WTC11 (cell line): ENCODE data around the gene DDAH2. TPM values are rescaled to one million over a fixed set of nuclear protein-coding genes. Genes with fewer than 3 reads are reported as not detected.

ENCODE experiments used
- ATAC-seq: fragments of 200-7000 bp; cut with Tn5 transposase; 2 replicates; pipeline ENCODE4 v1.10.0; 2021; ENCODE audit warnings: mild to moderate bottlenecking, moderate library complexity
- CTCF ChIA-PET: fragments of 300-600 bp; sonication (Branson Sonifier 250); formaldehyde crosslinking; loops from one replicate; lab custom pipeline; 2021; ENCODE audit warnings: antibody characterized with exemption; lab: Charles Lee
- POLR2A ChIA-PET: fragments of 350-600 bp; sonication (Branson Sonifier 250); formaldehyde crosslinking; loops from one replicate; lab custom pipeline; 2021; ENCODE audit warnings: antibody characterized with exemption; lab: Charles Lee
- DNase-seq: peaks from one replicate; pipeline ENCODE4 v3.0.0; 2021; ENCODE audit warnings: low spot score
- H3K27ac Mint-ChIP-seq: 2 replicates; pipeline ENCODE4 v1.8.0; 2021; ENCODE audit warnings: mixed read lengths
- H3K27me3 Mint-ChIP-seq: 2 replicates; pipeline ENCODE4 v1.8.0; 2021; ENCODE audit warnings: low read depth, mild to moderate bottlenecking, moderate library complexity, mixed read lengths
- H3K36me3 Mint-ChIP-seq: 2 replicates; pipeline ENCODE4 v1.8.0; 2021; ENCODE audit warnings: mixed read lengths
- H3K4me1 Mint-ChIP-seq: 2 replicates; pipeline ENCODE4 v1.8.0; 2022; ENCODE audit warnings: mixed read lengths
- H3K4me3 Mint-ChIP-seq: 2 replicates; pipeline ENCODE4 v1.8.0; 2021; ENCODE audit warnings: mild to moderate bottlenecking, moderate library complexity, mixed read lengths
- H3K9me3 Mint-ChIP-seq: 2 replicates; pipeline ENCODE4 v1.8.0; 2021; ENCODE audit warnings: mixed read lengths
- CBFB ChIP-seq: sonication (generic); formaldehyde crosslinking; IDR thresholded peaks from 2 replicates; pipeline ENCODE4 v1.8.1; 2022; ENCODE audit warnings: mild to moderate bottlenecking, low read depth, missing genetic modification reagents
- CREB1 ChIP-seq: sonication (generic); formaldehyde crosslinking; IDR thresholded peaks from 2 replicates; pipeline ENCODE4 v1.8.0; 2023; ENCODE audit warnings: mild to moderate bottlenecking, missing genetic modification reagents
- CREM ChIP-seq: sonication (generic); formaldehyde crosslinking; IDR thresholded peaks from 2 replicates; pipeline ENCODE4 v1.8.1; 2022; ENCODE audit warnings: mild to moderate bottlenecking, missing genetic modification reagents, moderate library complexity
- FOXJ3 ChIP-seq: sonication (generic); formaldehyde crosslinking; IDR thresholded peaks from 2 replicates; pipeline ENCODE4 v1.9.0; 2021; ENCODE audit warnings: missing genetic modification reagents, mild to moderate bottlenecking, borderline replicate concordance
- GABPB1 ChIP-seq: sonication (generic); formaldehyde crosslinking; IDR thresholded peaks from 2 replicates; pipeline ENCODE4 v1.8.1; 2023; ENCODE audit warnings: mild to moderate bottlenecking, missing genetic modification reagents
- NFE2L1 ChIP-seq: sonication (generic); formaldehyde crosslinking; IDR thresholded peaks from 2 replicates; pipeline ENCODE4 v1.8.1; 2023; ENCODE audit warnings: missing genetic modification reagents
- SP1 ChIP-seq: sonication (generic); formaldehyde crosslinking; conservative IDR thresholded peaks from 2 replicates; pipeline ENCODE4 v1.8.1; 2022; ENCODE audit warnings: missing genetic modification reagents
- TP53 ChIP-seq: sonication (generic); formaldehyde crosslinking; IDR thresholded peaks from 2 replicates; pipeline ENCODE4 v1.8.1; 2023; ENCODE audit warnings: mild to moderate bottlenecking, missing genetic modification reagents
- ZNF121 ChIP-seq: sonication (generic); formaldehyde crosslinking; IDR thresholded peaks from 2 replicates; pipeline ENCODE4 v1.8.0; 2023; ENCODE audit warnings: missing genetic modification reagents
- total RNA-seq: library from RNA; stranded (reverse); gene quantifications from 3 replicates; pipeline ENCODE4 v1.2.3, GENCODE V29; 2021
- TF ChIP-seq, protein P1 (sequence below): sonication (generic); formaldehyde crosslinking; IDR thresholded peaks from 2 replicates; pipeline ENCODE4 v1.8.1; 2022; ENCODE audit warnings: mild to moderate bottlenecking, missing genetic modification reagents, moderate library complexity, borderline replicate concordance
- TF ChIP-seq, protein P2 (sequence below): sonication (generic); formaldehyde crosslinking; IDR thresholded peaks from 2 replicates; pipeline ENCODE4 v1.8.1; 2023; ENCODE audit warnings: mild to moderate bottlenecking, missing genetic modification reagents, moderate library complexity
- TF ChIP-seq, protein P3 (sequence below): sonication (generic); formaldehyde crosslinking; IDR thresholded peaks from 2 replicates; pipeline ENCODE4 v1.8.0; 2023; ENCODE audit warnings: mild to moderate bottlenecking, missing genetic modification reagents
- TF ChIP-seq, protein P4 (sequence below): sonication (generic); formaldehyde crosslinking; IDR thresholded peaks from 2 replicates; pipeline ENCODE4 v1.8.1; 2022; ENCODE audit warnings: low read depth, missing genetic modification reagents, borderline replicate concordance
- TF ChIP-seq, protein P5 (sequence below): sonication (generic); formaldehyde crosslinking; IDR thresholded peaks from 2 replicates; pipeline ENCODE4 v1.8.1; 2022; ENCODE audit warnings: low read depth, mild to moderate bottlenecking, moderate library complexity, missing genetic modification reagents, borderline replicate concordance
- TF ChIP-seq, protein P6 (sequence below): sonication (generic); formaldehyde crosslinking; IDR thresholded peaks from 2 replicates; pipeline ENCODE4 v1.8.1; 2023; ENCODE audit warnings: mild to moderate bottlenecking, missing genetic modification reagents, moderate library complexity
- TF ChIP-seq, protein P7 (sequence below): fragments of 250-450 bp; sonication (Bioruptor Pico); IDR thresholded peaks from 2 replicates; pipeline ENCODE4 v1.9.0; 2021; ENCODE audit warnings: mild to moderate bottlenecking

The DDAH2 gene
- total RNA-seq, 1 experiment from 2014 or later = 67.3 TPM

DNA sequence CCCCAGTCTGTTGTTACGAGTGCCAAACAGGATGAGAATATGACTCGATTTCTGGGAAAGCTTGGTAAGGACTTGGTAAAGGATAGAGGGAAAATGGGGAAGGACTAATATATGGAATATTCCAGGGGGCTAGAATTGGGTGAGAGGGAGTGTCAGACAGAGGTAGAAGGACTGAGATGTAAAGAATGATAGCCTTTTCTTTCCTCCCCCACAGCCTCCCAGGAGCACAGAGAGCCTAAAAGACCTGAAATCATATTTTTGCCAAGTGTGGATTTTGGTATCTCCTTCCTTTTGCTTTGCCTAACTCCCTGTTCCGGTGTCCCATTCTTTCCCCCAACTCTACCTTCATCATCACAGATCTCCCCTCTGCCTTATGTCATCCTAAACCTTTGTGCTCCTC is 13.8 kb upstream of the DDAH2 start:
- Mint-ChIP-seq H3K27ac (no peak overlapping the region), H3K27me3 (no peaks in the 10 kb centered on the region; the same call in 1 of the 2 replicates), H3K9me3 (no peaks in the 10 kb centered on the region)
- TF ChIP-seq GABPB1 (CRISPR knock-in tag) (no peak), CBFB (CRISPR knock-in tag) (no peak), NFE2L1 (CRISPR knock-in tag) (no peak), SP1 (CRISPR knock-in tag) (no peak), CREB1 (no peak), TP53 (CRISPR knock-in tag) (no peak), CREM (CRISPR knock-in tag) (no peak), FOXJ3 (no peak)
- TF ChIP-seq, protein P1, sequence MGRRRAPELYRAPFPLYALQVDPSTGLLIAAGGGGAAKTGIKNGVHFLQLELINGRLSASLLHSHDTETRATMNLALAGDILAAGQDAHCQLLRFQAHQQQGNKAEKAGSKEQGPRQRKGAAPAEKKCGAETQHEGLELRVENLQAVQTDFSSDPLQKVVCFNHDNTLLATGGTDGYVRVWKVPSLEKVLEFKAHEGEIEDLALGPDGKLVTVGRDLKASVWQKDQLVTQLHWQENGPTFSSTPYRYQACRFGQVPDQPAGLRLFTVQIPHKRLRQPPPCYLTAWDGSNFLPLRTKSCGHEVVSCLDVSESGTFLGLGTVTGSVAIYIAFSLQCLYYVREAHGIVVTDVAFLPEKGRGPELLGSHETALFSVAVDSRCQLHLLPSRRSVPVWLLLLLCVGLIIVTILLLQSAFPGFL (CRISPR knock-in tag) = no peak
- TF ChIP-seq, protein P2, sequence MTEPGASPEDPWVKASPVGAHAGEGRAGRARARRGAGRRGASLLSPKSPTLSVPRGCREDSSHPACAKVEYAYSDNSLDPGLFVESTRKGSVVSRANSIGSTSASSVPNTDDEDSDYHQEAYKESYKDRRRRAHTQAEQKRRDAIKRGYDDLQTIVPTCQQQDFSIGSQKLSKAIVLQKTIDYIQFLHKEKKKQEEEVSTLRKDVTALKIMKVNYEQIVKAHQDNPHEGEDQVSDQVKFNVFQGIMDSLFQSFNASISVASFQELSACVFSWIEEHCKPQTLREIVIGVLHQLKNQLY (CRISPR knock-in tag) = no peak
- TF ChIP-seq, protein P3, sequence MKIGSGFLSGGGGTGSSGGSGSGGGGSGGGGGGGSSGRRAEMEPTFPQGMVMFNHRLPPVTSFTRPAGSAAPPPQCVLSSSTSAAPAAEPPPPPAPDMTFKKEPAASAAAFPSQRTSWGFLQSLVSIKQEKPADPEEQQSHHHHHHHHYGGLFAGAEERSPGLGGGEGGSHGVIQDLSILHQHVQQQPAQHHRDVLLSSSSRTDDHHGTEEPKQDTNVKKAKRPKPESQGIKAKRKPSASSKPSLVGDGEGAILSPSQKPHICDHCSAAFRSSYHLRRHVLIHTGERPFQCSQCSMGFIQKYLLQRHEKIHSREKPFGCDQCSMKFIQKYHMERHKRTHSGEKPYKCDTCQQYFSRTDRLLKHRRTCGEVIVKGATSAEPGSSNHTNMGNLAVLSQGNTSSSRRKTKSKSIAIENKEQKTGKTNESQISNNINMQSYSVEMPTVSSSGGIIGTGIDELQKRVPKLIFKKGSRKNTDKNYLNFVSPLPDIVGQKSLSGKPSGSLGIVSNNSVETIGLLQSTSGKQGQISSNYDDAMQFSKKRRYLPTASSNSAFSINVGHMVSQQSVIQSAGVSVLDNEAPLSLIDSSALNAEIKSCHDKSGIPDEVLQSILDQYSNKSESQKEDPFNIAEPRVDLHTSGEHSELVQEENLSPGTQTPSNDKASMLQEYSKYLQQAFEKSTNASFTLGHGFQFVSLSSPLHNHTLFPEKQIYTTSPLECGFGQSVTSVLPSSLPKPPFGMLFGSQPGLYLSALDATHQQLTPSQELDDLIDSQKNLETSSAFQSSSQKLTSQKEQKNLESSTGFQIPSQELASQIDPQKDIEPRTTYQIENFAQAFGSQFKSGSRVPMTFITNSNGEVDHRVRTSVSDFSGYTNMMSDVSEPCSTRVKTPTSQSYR = no peak
- TF ChIP-seq, protein P4, sequence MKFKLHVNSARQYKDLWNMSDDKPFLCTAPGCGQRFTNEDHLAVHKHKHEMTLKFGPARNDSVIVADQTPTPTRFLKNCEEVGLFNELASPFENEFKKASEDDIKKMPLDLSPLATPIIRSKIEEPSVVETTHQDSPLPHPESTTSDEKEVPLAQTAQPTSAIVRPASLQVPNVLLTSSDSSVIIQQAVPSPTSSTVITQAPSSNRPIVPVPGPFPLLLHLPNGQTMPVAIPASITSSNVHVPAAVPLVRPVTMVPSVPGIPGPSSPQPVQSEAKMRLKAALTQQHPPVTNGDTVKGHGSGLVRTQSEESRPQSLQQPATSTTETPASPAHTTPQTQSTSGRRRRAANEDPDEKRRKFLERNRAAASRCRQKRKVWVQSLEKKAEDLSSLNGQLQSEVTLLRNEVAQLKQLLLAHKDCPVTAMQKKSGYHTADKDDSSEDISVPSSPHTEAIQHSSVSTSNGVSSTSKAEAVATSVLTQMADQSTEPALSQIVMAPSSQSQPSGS (CRISPR knock-in tag) = no peak
- TF ChIP-seq, protein P5, sequence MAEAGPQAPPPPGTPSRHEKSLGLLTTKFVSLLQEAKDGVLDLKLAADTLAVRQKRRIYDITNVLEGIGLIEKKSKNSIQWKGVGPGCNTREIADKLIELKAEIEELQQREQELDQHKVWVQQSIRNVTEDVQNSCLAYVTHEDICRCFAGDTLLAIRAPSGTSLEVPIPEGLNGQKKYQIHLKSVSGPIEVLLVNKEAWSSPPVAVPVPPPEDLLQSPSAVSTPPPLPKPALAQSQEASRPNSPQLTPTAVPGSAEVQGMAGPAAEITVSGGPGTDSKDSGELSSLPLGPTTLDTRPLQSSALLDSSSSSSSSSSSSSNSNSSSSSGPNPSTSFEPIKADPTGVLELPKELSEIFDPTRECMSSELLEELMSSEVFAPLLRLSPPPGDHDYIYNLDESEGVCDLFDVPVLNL (CRISPR knock-in tag) = no peak
- TF ChIP-seq, protein P6, sequence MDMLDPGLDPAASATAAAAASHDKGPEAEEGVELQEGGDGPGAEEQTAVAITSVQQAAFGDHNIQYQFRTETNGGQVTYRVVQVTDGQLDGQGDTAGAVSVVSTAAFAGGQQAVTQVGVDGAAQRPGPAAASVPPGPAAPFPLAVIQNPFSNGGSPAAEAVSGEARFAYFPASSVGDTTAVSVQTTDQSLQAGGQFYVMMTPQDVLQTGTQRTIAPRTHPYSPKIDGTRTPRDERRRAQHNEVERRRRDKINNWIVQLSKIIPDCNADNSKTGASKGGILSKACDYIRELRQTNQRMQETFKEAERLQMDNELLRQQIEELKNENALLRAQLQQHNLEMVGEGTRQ (CRISPR knock-in tag) = no peak
- TF ChIP-seq, protein P7, sequence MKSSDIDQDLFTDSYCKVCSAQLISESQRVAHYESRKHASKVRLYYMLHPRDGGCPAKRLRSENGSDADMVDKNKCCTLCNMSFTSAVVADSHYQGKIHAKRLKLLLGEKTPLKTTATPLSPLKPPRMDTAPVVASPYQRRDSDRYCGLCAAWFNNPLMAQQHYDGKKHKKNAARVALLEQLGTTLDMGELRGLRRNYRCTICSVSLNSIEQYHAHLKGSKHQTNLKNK = no peak
- TF ChIP-seq, all 79 proteins: peak for 0
- Mint-ChIP-seq H3K36me3 (peaks cover 18% of the 10 kb centered on the region), H3K4me3 (no peak overlapping the region), H3K4me1 (peaks cover 33% of the 10 kb centered on the region)
- DNase-seq = no peak
- ChIA-PET CTCF (interaction anchor here (3.6 kb wide), 1 partner anchor 49 kb away, joined by 14 read pairs; no protein-coding TSS in a partner anchor), POLR2A (no interaction called here)
- ATAC-seq = no peak

DNA sequence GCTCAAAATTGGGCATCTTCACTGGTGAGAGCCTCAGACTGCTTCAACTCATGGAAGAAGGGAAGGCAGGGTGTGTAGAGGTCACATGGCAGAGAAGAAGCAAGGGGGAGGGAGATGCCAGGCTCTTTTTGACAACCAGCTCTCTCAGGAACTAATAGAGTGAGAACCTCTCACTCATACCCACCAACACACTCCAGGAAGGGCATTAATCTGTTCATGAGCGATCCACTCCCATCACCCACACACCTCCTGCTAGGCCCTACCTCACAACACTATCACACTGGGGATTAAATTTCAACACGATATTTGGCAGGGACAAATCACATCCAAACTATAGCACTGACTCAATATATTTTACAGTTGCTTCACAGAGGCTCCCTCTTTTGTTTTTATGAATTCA is 12.7 kb upstream of the DDAH2 start:
- ChIA-PET CTCF (interaction anchor here (2.4 to 3.6 kb wide), 2 partner anchors 31 to 50 kb away, joined by 14 read pairs; no protein-coding TSS in a partner anchor), POLR2A (interaction anchor here (4.5 kb wide), 1 partner anchor 13 kb away, joined by 32 read pairs; the partner anchor contains the start of gene DDAH2)
- Mint-ChIP-seq H3K36me3 (peaks cover 12% of the 10 kb centered on the region), H3K4me1 (peaks cover 44% of the 10 kb centered on the region), H3K27ac (peak overlapping the region; percentile 42; the same call in 1 of the 2 replicates), H3K4me3 (no peak overlapping the region), H3K27me3 (no peaks in the 10 kb centered on the region; the same call in 1 of the 2 replicates), H3K9me3 (no peaks in the 10 kb centered on the region)
- DNase-seq (no peak), ATAC-seq (no peak)
- TF ChIP-seq ZNF121 = no peak
